ENCODE results near the gene HDHD3.
"Not testable (repeated sequence)": the region's sequence is repeated elsewhere in the genome, so short reads cannot be mapped to it uniquely, and the experiment has no call there.

The HDHD3 gene

GRCh38 chr9:113376634-113377567 is at the start of gene HDHD3:
HDHD3 (minus strand) TSS chr9:113376986; CDS start chr9:113374354, 2,632 bp downstream.
- FAIRE-seq (no peak), DNase-seq (ENCODE audit: low spot score) (no peak)

GRCh38 chr9:113425072-113425471 is 48.3 kb upstream of the HDHD3 start:
- DNase-seq (ENCODE audit: low spot score) (no peak), FAIRE-seq (no peak)

GRCh38 chr9:113421726-113422125 is 44.9 kb upstream of the HDHD3 start:
- DNase-seq (ENCODE audit: low spot score): no peak
- FAIRE-seq: no peak

- no peak for FAIRE-seq
- no peak for DNase-seq (ENCODE audit: low spot score)
Measured at GRCh38 chr9:113417370-113417769, 40.6 kb upstream of the HDHD3 start.

- no peak for DNase-seq (ENCODE audit: low spot score)
- FAIRE-seq: no peak
Measured at GRCh38 chr9:113416149-113416721, 39.4 kb upstream of the HDHD3 start.

- no peak for FAIRE-seq
- DNase-seq (ENCODE audit: low spot score): peak; percentile 95
Measured at GRCh38 chr9:113410207-113410864, 33.5 kb upstream of the HDHD3 start, which contains the start of the genes C9orf43 and POLE3. C9orf43 (plus strand) TSS chr9:113410747; CDS start chr9:113413494, 2,747 bp downstream. POLE3 (minus strand) TSS chr9:113410675; CDS start chr9:113410293, 382 bp downstream.

GRCh38 chr9:113409883-113410206 is 33.1 kb upstream of the HDHD3 start:
- FAIRE-seq: no peak
- peak; percentile 14 for DNase-seq (ENCODE audit: low spot score)

- DNase-seq (ENCODE audit: low spot score) (no peak), FAIRE-seq (no peak)
Measured at GRCh38 chr9:113409481-113409880, 32.7 kb upstream of the HDHD3 start.

GRCh38 chr9:113406873-113407511 is 30.2 kb upstream of the HDHD3 start:
- FAIRE-seq: not testable (repeated sequence)
- peak; percentile 46 for DNase-seq (ENCODE audit: low spot score)

GRCh38 chr9:113406353-113406752 is 29.6 kb upstream of the HDHD3 start:
- FAIRE-seq; DNase-seq (ENCODE audit: low spot score): not testable (repeated sequence)

- DNase-seq (ENCODE audit: low spot score): no peak
- no peak for FAIRE-seq
Measured at GRCh38 chr9:113403646-113404045, 26.9 kb upstream of the HDHD3 start.

GRCh38 chr9:113401027-113401792 is 24.4 kb upstream of the HDHD3 start, which contains the start of gene ALAD:
ALAD (minus strand) TSS chr9:113401284; CDS start chr9:113393559, 7,725 bp downstream.
- FAIRE-seq (peak; percentile 73), DNase-seq (ENCODE audit: low spot score) (peak; percentile 98)

GRCh38 chr9:113399646-113400200 is 22.9 kb upstream of the HDHD3 start:
- DNase-seq (ENCODE audit: low spot score): no peak

GRCh38 chr9:113398796-113399195 is 22.0 kb upstream of the HDHD3 start:
- no peak for DNase-seq (ENCODE audit: low spot score)
- FAIRE-seq: no peak

More at GRCh38 chr9:113399646-113400200, 22.9 kb upstream of the HDHD3 start:
- no peak for FAIRE-seq

GRCh38 chr9:113397203-113397631 is 20.4 kb upstream of the HDHD3 start:
- DNase-seq (ENCODE audit: low spot score): no peak
- no peak for FAIRE-seq

GRCh38 chr9:113395000-113395861 is 18.4 kb upstream of the HDHD3 start:
- DNase-seq (ENCODE audit: low spot score) (no peak), FAIRE-seq (no peak)

GRCh38 chr9:113393281-113393680 is 16.5 kb upstream of the HDHD3 start:
- no peak for DNase-seq (ENCODE audit: low spot score)
- FAIRE-seq: no peak

GRCh38 chr9:113391917-113392316 is 15.1 kb upstream of the HDHD3 start:
- DNase-seq (ENCODE audit: low spot score) (no peak), FAIRE-seq (no peak)
